Mucosa of descending colon (tissue), 3 donors: Measurements from ENCODE around the gene SNAPC2. TPM values are rescaled to one million over a fixed set of nuclear protein-coding genes. Genes with fewer than 3 reads are reported as not detected.
A peak's percentile ranks its signal among the peaks of the same experiment; 100 is the strongest.

Experiments
- ATAC-seq: fragments of 200-7000 bp; cut with Tn5 transposase; one replicate; pipeline ENCODE4 v1.9.1; 2020; ENCODE audit warnings: mild to moderate bottlenecking, moderate library complexity
- DNase-seq, 3 donors: peaks; one replicate each; pipeline ENCODE4 v3.0.0-alpha.2; 2020
- H3K36me3 ChIP-seq: fragments of 200-600 bp; one replicate; pipeline ENCODE4 v1.8.0; 2021; ENCODE audit warnings: low read depth, mild to moderate bottlenecking
- H3K4me1 ChIP-seq: fragments of 200-600 bp; one replicate; pipeline ENCODE4 v1.8.0; 2021; ENCODE audit warnings: low read depth, mild to moderate bottlenecking
- H3K4me3 ChIP-seq: fragments of 200-600 bp; one replicate; pipeline ENCODE4 v1.8.0; 2021; ENCODE audit warnings: mild to moderate bottlenecking
- H3K9me3 ChIP-seq: fragments of 200-600 bp; one replicate; pipeline ENCODE4 v1.8.0; 2021; ENCODE audit warnings: mild to moderate bottlenecking
- CTCF ChIP-seq: fragments of 200-600 bp; IDR thresholded peaks from one replicate; pipeline ENCODE4 v1.8.0; 2022; ENCODE audit warnings: antibody characterized with exemption, mild to moderate bottlenecking
- intact Hi-C, 2 donors: fragments of 100-400 bp; cut with DNase I in 1 of 2; cut with micrococcal nuclease in 1 of 2; formaldehyde crosslinking; loops; one replicate each; pipeline versions ENCODE4 v1.11.0 to v1.11.1; 2022; cut with DNase I, micrococcal nuclease
- total RNA-seq, 3 donors: library from RNA; stranded (reverse); fragmentation: NEBNext Ultra II Directional in 2 of 3; extraction: Animal tissue kit (Norgen Biotek cat#: 25700) in 2 of 3; gene quantifications; one replicate each; pipeline versions ENCODE4 v1.2.1 to v1.2.4, GENCODE V29; 2021 to 2023
- donor health status: DM: no; HTN: no; CAD: no; lungs with moderate emphysema.
- donor health status: DM: no; HTN: no; CAD: no.
- donor health status: DM: no; HTN: yes; CAD: no.

SNAPC2 gene
- total RNA-seq, 3 donors from 2014 or later, result 10.7 to 22.1 (median 14.7) TPM

DNA sequence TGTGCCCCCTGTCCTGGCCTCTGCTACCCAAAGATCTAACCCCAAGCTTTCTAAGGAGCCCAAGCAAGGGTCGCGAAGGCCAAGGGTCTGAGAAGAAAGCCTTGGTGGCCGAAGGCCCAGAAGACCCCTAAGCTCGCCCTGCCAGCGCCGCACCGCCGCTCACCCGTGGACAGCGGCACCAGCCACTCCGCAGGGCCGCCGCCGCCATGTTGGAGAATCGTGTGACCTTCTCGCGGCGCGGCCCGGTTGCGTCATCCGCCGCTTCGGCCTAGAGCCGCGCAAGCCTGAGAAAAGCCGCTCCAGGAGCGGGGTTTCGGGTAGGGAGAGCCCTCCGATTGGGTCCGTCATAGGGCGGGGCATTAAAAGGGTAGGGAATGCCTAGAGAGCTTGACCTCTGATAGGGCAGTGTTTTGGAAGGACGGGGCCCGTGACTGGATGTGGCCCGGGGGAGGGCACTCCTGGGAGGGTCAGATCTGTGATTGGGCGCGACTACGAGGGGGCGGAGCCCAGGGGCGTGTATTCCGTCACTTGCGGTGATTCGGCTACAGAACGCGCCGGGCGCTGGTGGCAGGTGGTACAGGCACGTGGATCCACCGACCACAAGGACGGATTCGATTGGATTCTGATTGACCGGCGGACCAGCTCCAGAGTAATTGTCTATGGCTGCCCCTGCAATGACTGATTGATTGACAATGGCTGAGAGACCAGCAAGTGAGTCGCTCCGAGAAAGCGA, 23.5 kb downstream of the SNAPC2 start, which contains the start of gene TIMM44:
TIMM44 (minus strand) TSS at position 223 of the 733 bp plus-strand sequence; CDS start at position 208, 15 bp downstream.
- Histone ChIP-seq H3K4me1 (peaks cover 10% of the 10 kb centered on the region), H3K9me3 (no peaks in the 10 kb centered on the region), H3K4me3 (peak within 1 kb of the TSS; percentile 91), H3K36me3 (peaks cover 3% of the 10 kb centered on the region)
- intact Hi-C loops, result loop anchor here (10.0 kb wide), 1 partner anchor 311 kb away; no protein-coding TSS in a partner anchor
- TF ChIP-seq CTCF, result no peak
- ATAC-seq (peak; percentile 97), DNase-seq (peak; percentile 98 to 99 (median 99))

GRCh38 chr19:7944177-7944761, 24.1 kb downstream of the SNAPC2 start:
- ATAC-seq, result peak; percentile 71
- H3K4me3 ChIP-seq, result peak overlapping the region; percentile 91
- intact Hi-C loops, result loop anchor here (10.0 kb wide), 1 partner anchor 311 kb away; no protein-coding TSS in a partner anchor
- no peaks in the 10 kb centered on the region for H3K9me3 ChIP-seq
- peak; percentile 75 to 99 (median 89) for DNase-seq
- peak; percentile 32 for TF ChIP-seq CTCF
- H3K4me1 ChIP-seq, result peaks cover 10% of the 10 kb centered on the region
- H3K36me3 ChIP-seq, result peaks cover 3% of the 10 kb centered on the region

DNA sequence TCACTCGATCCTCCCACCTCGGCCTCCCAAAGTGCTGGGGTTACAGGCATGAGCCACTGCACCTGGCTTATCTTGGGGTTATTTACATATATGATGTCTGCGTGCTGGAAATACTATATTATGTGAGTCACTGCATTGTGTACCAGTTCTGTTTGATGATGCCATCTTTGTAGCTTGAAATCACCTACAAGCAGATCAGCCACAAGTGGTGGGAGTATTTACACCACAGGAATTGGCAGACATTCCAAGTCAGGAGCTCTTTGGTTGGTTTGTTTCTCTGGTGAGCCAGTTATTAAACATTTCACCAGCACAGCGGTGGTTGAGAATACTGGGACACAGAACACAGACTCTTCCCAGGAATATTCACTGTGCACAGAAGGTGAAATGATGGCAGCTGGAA, 27.8 kb downstream of the SNAPC2 start:
- Histone ChIP-seq H3K4me3 (no peak overlapping the region), H3K36me3 (peaks cover 3% of the 10 kb centered on the region), H3K9me3 (no peaks in the 10 kb centered on the region), H3K4me1 (no peaks in the 10 kb centered on the region)
- intact Hi-C loops, result loop anchor here (10.0 kb wide), 1 partner anchor 307 kb away; no protein-coding TSS in a partner anchor
- DNase-seq, result no peak
- TF ChIP-seq CTCF, result no peak
- no peak for ATAC-seq

- ATAC-seq, result no peak
- no peak overlapping the region for H3K4me3 ChIP-seq
- no peaks in the 10 kb centered on the region for H3K36me3 ChIP-seq
- peak in 1 of 3 donors; percentile 11 for DNase-seq
- TF ChIP-seq CTCF, result no peak
- intact Hi-C loops, result no loop called here
- no peaks in the 10 kb centered on the region for H3K9me3 ChIP-seq
- no peaks in the 10 kb centered on the region for H3K4me1 ChIP-seq
Observed at GRCh38 chr19:7953060-7953459, 32.9 kb downstream of the SNAPC2 start.

DNA sequence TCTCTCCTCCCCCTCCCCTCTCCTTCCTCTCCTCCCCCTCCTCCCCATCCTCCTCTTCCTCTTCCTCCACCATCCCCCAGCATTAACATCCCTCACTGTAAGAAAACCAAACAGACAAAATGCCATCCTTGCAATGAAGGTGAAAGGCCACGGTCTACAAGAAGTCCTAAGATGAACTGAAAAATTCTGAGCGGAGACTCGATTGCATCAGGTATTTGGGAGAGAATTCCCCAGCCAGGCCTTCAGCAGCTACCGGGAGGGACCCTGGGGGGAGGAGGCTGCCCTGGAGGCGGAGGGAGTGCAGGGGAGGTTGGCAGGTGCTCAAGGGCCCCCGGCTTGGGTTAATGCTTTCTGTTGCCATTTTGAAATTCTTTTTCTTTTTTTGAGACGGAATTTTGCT, 33.4 kb downstream of the SNAPC2 start:
- Histone ChIP-seq H3K9me3 (no peaks in the 10 kb centered on the region), H3K4me1 (no peaks in the 10 kb centered on the region), H3K36me3 (no peaks in the 10 kb centered on the region), H3K4me3 (no peak overlapping the region)
- ATAC-seq, result no peak
- no peak for TF ChIP-seq CTCF
- intact Hi-C loops, result no loop called here
- peak in 1 of 3 donors; percentile 22 for DNase-seq
